ENCODE results near the gene RABL3. TPM values are rescaled to one million over a fixed set of nuclear protein-coding genes. Genes with fewer than 3 reads are reported as not detected.
"Not testable (repeated sequence)": the region's sequence is repeated elsewhere in the genome, so short reads cannot be mapped to it uniquely, and the experiment has no call there.

The RABL3 gene
- total RNA-seq, 1 experiment from 2014 or later = 21.8 TPM

GRCh38 chr3:120678984-120679383 lies 63.3 kb downstream of the RABL3 start:
- no peaks in the 10 kb centered on the region for H3K27me3 Mint-ChIP-seq (ENCODE audit: insufficient read depth, unreplicated experiment)
- POLR2A ChIA-PET = interaction anchor here (0.7 to 1.6 kb wide), 5 partner anchors 62 to 1000 kb away, joined by 3 to 10 read pairs (median 4); partner anchors contain the start of gene NDUFB4
- intact Hi-C loops (cut with micrococcal nuclease) = no loop called here
- H3K27ac Mint-ChIP-seq (ENCODE audit: low read depth, unreplicated experiment) = peak overlapping the region; percentile 4
- no peak for DNase-seq (ENCODE audit: unreplicated experiment)
- no peak for TF ChIP-seq CTCF (IDR thresholded peaks at IDR 0.05; ENCODE audit: unreplicated experiment)
- peaks cover 6% of the 10 kb centered on the region for H3K36me3 Mint-ChIP-seq (ENCODE audit: insufficient read depth, unreplicated experiment)
- no TSS peak for BruUV-seq (replicated peaks)
- peaks cover 16% of the 10 kb centered on the region for H3K4me1 Mint-ChIP-seq (ENCODE audit: insufficient read depth, unreplicated experiment)
- no peaks in the 10 kb centered on the region for H3K9me3 Mint-ChIP-seq (ENCODE audit: unreplicated experiment)
- CTCF ChIA-PET = interaction anchor here (0.5 to 1.4 kb wide), 4 partner anchors 83 to 1046 kb away, joined by 3 to 8 read pairs (median 4); partner anchors contain the start of gene NDUFB4
- H3K4me3 Mint-ChIP-seq (ENCODE audit: unreplicated experiment) = peak overlapping the region; percentile 9

- ChIA-PET POLR2A (interaction anchor here (0.7 to 1.6 kb wide), 5 partner anchors 63 to 1001 kb away, joined by 3 to 10 read pairs (median 4); partner anchors contain the start of gene NDUFB4), CTCF (interaction anchor here (0.5 to 1.4 kb wide), 3 partner anchors 83 to 1045 kb away, joined by 3 to 8 read pairs (median 3); partner anchors contain the start of gene NDUFB4)
- no peaks in the 10 kb centered on the region for H3K9me3 Mint-ChIP-seq (ENCODE audit: unreplicated experiment)
- no peaks in the 10 kb centered on the region for H3K27me3 Mint-ChIP-seq (ENCODE audit: insufficient read depth, unreplicated experiment)
- peak overlapping the region; percentile 4 for H3K27ac Mint-ChIP-seq (ENCODE audit: low read depth, unreplicated experiment)
- DNase-seq (ENCODE audit: unreplicated experiment) = peak; percentile 93
- BruUV-seq (replicated peaks) = no TSS peak
- H3K4me1 Mint-ChIP-seq (ENCODE audit: insufficient read depth, unreplicated experiment) = peaks cover 16% of the 10 kb centered on the region
- no peak for TF ChIP-seq CTCF (IDR thresholded peaks at IDR 0.05; ENCODE audit: unreplicated experiment)
- intact Hi-C loops (cut with micrococcal nuclease) = no loop called here
- H3K4me3 Mint-ChIP-seq (ENCODE audit: unreplicated experiment) = peak overlapping the region; percentile 9
- peaks cover 6% of the 10 kb centered on the region for H3K36me3 Mint-ChIP-seq (ENCODE audit: insufficient read depth, unreplicated experiment)
Observed at GRCh38 chr3:120678331-120678947, 63.9 kb downstream of the RABL3 start.

- H3K27me3 Mint-ChIP-seq (ENCODE audit: insufficient read depth, unreplicated experiment); DNase-seq (ENCODE audit: unreplicated experiment); H3K27ac Mint-ChIP-seq (ENCODE audit: low read depth, unreplicated experiment); H3K36me3 Mint-ChIP-seq (ENCODE audit: insufficient read depth, unreplicated experiment); intact Hi-C loops (cut with micrococcal nuclease); BruUV-seq (replicated peaks); H3K4me3 Mint-ChIP-seq (ENCODE audit: unreplicated experiment); H3K9me3 Mint-ChIP-seq (ENCODE audit: unreplicated experiment); POLR2A ChIA-PET: not testable (repeated sequence)
- peaks cover 16% of the 10 kb centered on the region for H3K4me1 Mint-ChIP-seq (ENCODE audit: insufficient read depth, unreplicated experiment)
- CTCF ChIA-PET = interaction anchor here (0.7 kb wide), 1 partner anchor 106 kb away, joined by 3 read pairs; no protein-coding TSS in a partner anchor
Observed at GRCh38 chr3:120677193-120677592, 65.1 kb downstream of the RABL3 start.

GRCh38 chr3:120673116-120673515 lies 69.2 kb downstream of the RABL3 start:
- POLR2A ChIA-PET = interaction anchor here (1.0 kb wide), 1 partner anchor 15 kb away, joined by 3 read pairs; no protein-coding TSS in a partner anchor

More at GRCh38 chr3:120673116-120673515, 69.2 kb downstream of the RABL3 start:
- peaks cover under 1% of the 10 kb centered on the region for H3K4me1 Mint-ChIP-seq (ENCODE audit: insufficient read depth, unreplicated experiment)
- H3K4me3 Mint-ChIP-seq (ENCODE audit: unreplicated experiment) = no peak overlapping the region
- intact Hi-C loops (cut with micrococcal nuclease) = no loop called here
- CTCF ChIA-PET = interaction anchor here (0.8 kb wide), 1 partner anchor 122 kb away, joined by 3 read pairs; no protein-coding TSS in a partner anchor
- no peak for TF ChIP-seq CTCF (IDR thresholded peaks at IDR 0.05; ENCODE audit: unreplicated experiment)
- H3K9me3 Mint-ChIP-seq (ENCODE audit: unreplicated experiment) = no peaks in the 10 kb centered on the region
- H3K27ac Mint-ChIP-seq (ENCODE audit: low read depth, unreplicated experiment) = no peak overlapping the region
- peaks cover under 1% of the 10 kb centered on the region for H3K36me3 Mint-ChIP-seq (ENCODE audit: insufficient read depth, unreplicated experiment)
- no peak for DNase-seq (ENCODE audit: unreplicated experiment)
- BruUV-seq (replicated peaks) = no TSS peak
- no peaks in the 10 kb centered on the region for H3K27me3 Mint-ChIP-seq (ENCODE audit: insufficient read depth, unreplicated experiment)
